Panc1 (cell line): ENCODE measurements around the gene ETV5. TPM values are rescaled to one million over a fixed set of nuclear protein-coding genes. Genes with fewer than 3 reads are reported as not detected.
"Not testable (repeated sequence)": the region's sequence is repeated elsewhere in the genome, so short reads cannot be mapped to it uniquely, and the experiment has no call there.

Source experiments
- ATAC-seq: fragments of 200-7000 bp; cut with Tn5 transposase; 2 replicates; pipeline ENCODE4 v1.9.1; 2020; ENCODE audit warnings: mild to moderate bottlenecking, moderate library complexity
- BruUV-seq: library from RNA; stranded (reverse); fragments of 400-500 nt; replicated peaks from 2 replicates; lab custom pipeline; 2021; lab: Mats Ljungman, UMichigan
- CTCF ChIA-PET: fragments of 300-600 bp; sonication (Branson Sonifier 250); formaldehyde crosslinking; loops from one replicate; lab custom pipeline; 2022; ENCODE audit warnings: antibody characterized with exemption; lab: Charles Lee
- POLR2A ChIA-PET: fragments of 300-600 bp; sonication (Branson Sonifier 250); formaldehyde crosslinking; loops from one replicate; lab custom pipeline; 2022; ENCODE audit warnings: antibody characterized with exemption; lab: Charles Lee
- DNase-seq: peaks from one replicate; pipeline ENCODE4 v3.0.0-alpha.2; 2010; ENCODE audit warnings: low read depth, low spot score
- H3K27ac ChIP-seq: 2 replicates; pipeline ENCODE4 v1.5.1; 2011; ENCODE audit warnings: mild to moderate bottlenecking, low read length, inconsistent platforms
- H3K27me3 ChIP-seq: fragments of 200-500 bp; sonication (Bioruptor generic); 2 replicates; pipeline ENCODE4 v1.6.0; 2014; ENCODE audit warnings: low read length, inconsistent platforms; ENCODE audit not compliant: control insufficient read depth, insufficient read depth
- H3K36me3 ChIP-seq: fragments of 200-500 bp; sonication (Bioruptor generic); 2 replicates; pipeline ENCODE4 v1.5.1; 2014; ENCODE audit warnings: inconsistent platforms, mild to moderate bottlenecking, low read length, moderate library complexity; ENCODE audit not compliant: control insufficient read depth, insufficient read depth
- H3K4me1 ChIP-seq: 2 replicates; pipeline ENCODE4 v1.5.1; 2011; ENCODE audit warnings: inconsistent platforms, mild to moderate bottlenecking, low read length, moderate library complexity; ENCODE audit not compliant: control insufficient read depth, insufficient read depth
- H3K4me3 ChIP-seq, 2 experiments: 2 replicates each; pipeline ENCODE4 v1.5.1; 2011 to 2012; ENCODE audit warnings: low read depth in 2 of 2, low read length in 2 of 2, mild to moderate bottlenecking in 2 of 2, inconsistent platforms in 1 of 2, moderate library complexity in 1 of 2
- H3K9me3 ChIP-seq: fragments of 200-500 bp; sonication (Bioruptor generic); 2 replicates; pipeline ENCODE4 v1.5.1; 2014; ENCODE audit warnings: low read depth, mild to moderate bottlenecking, inconsistent platforms, low read length, moderate library complexity; ENCODE audit not compliant: control insufficient read depth, insufficient read depth
- CTCF ChIP-seq: fragments of 450-650 bp; IDR thresholded peaks from 2 replicates; pipeline ENCODE4 v1.5.1; 2017; ENCODE audit warnings: mild to moderate bottlenecking
- POLR2AphosphoS5 ChIP-seq: IDR thresholded peaks from 2 replicates; pipeline ENCODE4 v1.6.1; 2012; ENCODE audit warnings: mild to moderate bottlenecking, low read depth, low read length, moderate library complexity
- SIN3A ChIP-seq: IDR thresholded peaks from 2 replicates; pipeline ENCODE4 v1.6.1; 2012; ENCODE audit warnings: low read depth, mild to moderate bottlenecking, low read length, moderate library complexity, borderline replicate concordance; ENCODE audit not compliant: insufficient read depth
- TCF7L2 ChIP-seq: IDR thresholded peaks from 2 replicates; pipeline ENCODE4 v1.6.1; 2011; ENCODE audit warnings: mild to moderate bottlenecking, low read depth, low read length, inconsistent platforms
- in situ Hi-C: cut with HindIII; loops from 2 replicates; pipeline ENCODE4 v1.10.0; 2016; ENCODE audit warnings: low sequenced_read_pairs, low pct_unique_long_range_greater_than_20kb
- intact Hi-C: fragments of 100-400 bp; cut with micrococcal nuclease; formaldehyde crosslinking; loops from one replicate; pipeline ENCODE4 v1.10.0; 2022; ENCODE audit not compliant: unreplicated experiment
- total RNA-seq: library from RNA; stranded (reverse); gene quantifications from one replicate; pipeline ENCODE4 v1.2.1, GENCODE V29; 2021; ENCODE audit not compliant: unreplicated experiment
- TF ChIP-seq, protein P1 (sequence below), 2 experiments: IDR thresholded peaks; 2 replicates each; pipeline ENCODE4 v1.6.1; 2011 to 2012; ENCODE audit warnings: low read depth in 2 of 2, control low read depth in 1 of 2, low read length in 1 of 2, mild to moderate bottlenecking in 1 of 2, moderate library complexity in 1 of 2; ENCODE audit not compliant: insufficient read depth in 1 of 2

Gene ETV5
- total RNA-seq, 1 experiment from 2014 or later = 79.3 TPM

GRCh38 chr3:186021673-186022362, 87.1 kb downstream of the ETV5 start:
- TF ChIP-seq CTCF (no peak), POLR2AphosphoS5 (no peak), TCF7L2 (no peak), SIN3A (no peak)
- TF ChIP-seq, protein P1, sequence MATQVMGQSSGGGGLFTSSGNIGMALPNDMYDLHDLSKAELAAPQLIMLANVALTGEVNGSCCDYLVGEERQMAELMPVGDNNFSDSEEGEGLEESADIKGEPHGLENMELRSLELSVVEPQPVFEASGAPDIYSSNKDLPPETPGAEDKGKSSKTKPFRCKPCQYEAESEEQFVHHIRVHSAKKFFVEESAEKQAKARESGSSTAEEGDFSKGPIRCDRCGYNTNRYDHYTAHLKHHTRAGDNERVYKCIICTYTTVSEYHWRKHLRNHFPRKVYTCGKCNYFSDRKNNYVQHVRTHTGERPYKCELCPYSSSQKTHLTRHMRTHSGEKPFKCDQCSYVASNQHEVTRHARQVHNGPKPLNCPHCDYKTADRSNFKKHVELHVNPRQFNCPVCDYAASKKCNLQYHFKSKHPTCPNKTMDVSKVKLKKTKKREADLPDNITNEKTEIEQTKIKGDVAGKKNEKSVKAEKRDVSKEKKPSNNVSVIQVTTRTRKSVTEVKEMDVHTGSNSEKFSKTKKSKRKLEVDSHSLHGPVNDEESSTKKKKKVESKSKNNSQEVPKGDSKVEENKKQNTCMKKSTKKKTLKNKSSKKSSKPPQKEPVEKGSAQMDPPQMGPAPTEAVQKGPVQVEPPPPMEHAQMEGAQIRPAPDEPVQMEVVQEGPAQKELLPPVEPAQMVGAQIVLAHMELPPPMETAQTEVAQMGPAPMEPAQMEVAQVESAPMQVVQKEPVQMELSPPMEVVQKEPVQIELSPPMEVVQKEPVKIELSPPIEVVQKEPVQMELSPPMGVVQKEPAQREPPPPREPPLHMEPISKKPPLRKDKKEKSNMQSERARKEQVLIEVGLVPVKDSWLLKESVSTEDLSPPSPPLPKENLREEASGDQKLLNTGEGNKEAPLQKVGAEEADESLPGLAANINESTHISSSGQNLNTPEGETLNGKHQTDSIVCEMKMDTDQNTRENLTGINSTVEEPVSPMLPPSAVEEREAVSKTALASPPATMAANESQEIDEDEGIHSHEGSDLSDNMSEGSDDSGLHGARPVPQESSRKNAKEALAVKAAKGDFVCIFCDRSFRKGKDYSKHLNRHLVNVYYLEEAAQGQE (IDR thresholded peaks at IDR 0.05; ENCODE audit: insufficient read depth in 1 of 2, low read depth in 2 of 2, low read length in 1 of 2) = no peak
- POLR2A ChIA-PET = interaction anchor here (0.6 kb wide), 1 partner anchor 108 kb away, joined by 18 read pairs; no protein-coding TSS in a partner anchor
- Histone ChIP-seq H3K9me3 (no peaks in the 10 kb centered on the region), H3K27ac (no peak overlapping the region), H3K4me1 (no peaks in the 10 kb centered on the region), H3K27me3 (no peaks in the 10 kb centered on the region), H3K4me3 (no peak overlapping the region), H3K36me3 (no peaks in the 10 kb centered on the region)
- BruUV-seq = no TSS peak
- CTCF ChIA-PET = interaction anchor here (0.6 to 0.7 kb wide), 2 partner anchors 10 to 571 kb away, joined by 3 read pairs; no protein-coding TSS in a partner anchor
- peak; percentile 79 for ATAC-seq
- intact Hi-C loops = no loop called here
- in situ Hi-C loops = no loop called here
- peak; percentile 12 for DNase-seq

- H3K4me3 ChIP-seq, H3K36me3 ChIP-seq, intact Hi-C loops, H3K27me3 ChIP-seq, DNase-seq, ATAC-seq, H3K9me3 ChIP-seq, POLR2A ChIA-PET, H3K27ac ChIP-seq, BruUV-seq, H3K4me1 ChIP-seq, in situ Hi-C loops: not testable (repeated sequence)
- CTCF ChIA-PET = interaction anchor here (0.7 kb wide), 1 partner anchor 9 kb away, joined by 3 read pairs; no protein-coding TSS in a partner anchor
Observed at GRCh38 chr3:186021250-186021649, 87.6 kb downstream of the ETV5 start.

DNA sequence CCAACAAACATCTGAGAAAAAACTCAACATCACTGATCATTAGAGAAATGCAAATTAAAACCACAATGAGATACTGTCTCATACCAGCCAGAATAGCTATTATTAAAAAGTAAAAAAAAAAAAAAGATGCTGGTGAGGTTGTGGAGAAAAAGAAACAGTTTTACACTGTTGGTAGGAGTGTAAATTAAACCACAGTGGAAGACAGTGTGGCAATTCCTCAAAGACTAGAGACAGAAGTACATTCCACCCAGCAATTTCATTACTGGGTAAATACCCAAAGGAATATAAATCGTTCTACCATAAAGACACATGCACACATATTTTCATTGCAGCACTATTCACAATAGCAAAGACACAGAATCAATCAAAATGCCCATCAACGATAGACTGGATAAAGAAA, 89.6 kb downstream of the ETV5 start:
- DNase-seq, H3K27ac ChIP-seq, BruUV-seq, POLR2A ChIA-PET, H3K4me1 ChIP-seq, in situ Hi-C loops, intact Hi-C loops, H3K4me3 ChIP-seq, H3K9me3 ChIP-seq, H3K27me3 ChIP-seq, ATAC-seq, H3K36me3 ChIP-seq: not testable (repeated sequence)
- CTCF ChIA-PET = interaction anchor here (0.6 to 1.0 kb wide), 2 partner anchors 9 to 76 kb away, joined by 3 to 6 read pairs; no protein-coding TSS in a partner anchor
